IPS DF 4.7 (cell line): Measurements from ENCODE around the gene GIGYF2.
"Not testable (repeated sequence)": the region's sequence is repeated elsewhere in the genome, so short reads cannot be mapped to it uniquely, and the experiment has no call there.

Experiments
- DNase-seq: peaks from one replicate; pipeline ENCODE4 v3.0.0-alpha.2; 2013; ENCODE audit warnings: low spot score; ENCODE audit errors: extremely low read depth

The GIGYF2 gene

GRCh38 chr2:232890896-232891601 is 193.9 kb downstream of the GIGYF2 start:
- no peak for DNase-seq

DNA sequence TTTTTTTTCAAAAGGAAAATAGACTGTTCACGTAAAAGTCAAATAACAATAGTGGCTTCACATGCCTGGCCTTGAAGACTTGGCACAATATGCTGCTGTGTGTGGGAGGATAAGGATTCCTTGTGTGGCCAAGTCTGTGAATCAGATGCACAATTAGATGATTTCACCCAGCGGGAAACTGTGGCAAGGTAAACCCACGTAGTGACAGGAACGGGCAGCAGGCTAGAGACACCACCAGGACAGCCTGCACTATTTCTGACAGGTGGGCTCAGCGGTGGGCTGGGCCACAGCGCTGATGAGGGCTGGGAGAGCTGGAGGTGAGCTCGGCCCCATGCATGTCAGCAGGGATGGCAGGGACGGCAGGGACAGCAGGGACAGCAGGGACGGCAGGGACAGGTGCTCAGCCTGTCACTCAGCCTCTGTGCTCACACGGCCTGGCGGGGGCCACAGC is 194.5 kb downstream of the GIGYF2 start:
- no peak for DNase-seq

DNA sequence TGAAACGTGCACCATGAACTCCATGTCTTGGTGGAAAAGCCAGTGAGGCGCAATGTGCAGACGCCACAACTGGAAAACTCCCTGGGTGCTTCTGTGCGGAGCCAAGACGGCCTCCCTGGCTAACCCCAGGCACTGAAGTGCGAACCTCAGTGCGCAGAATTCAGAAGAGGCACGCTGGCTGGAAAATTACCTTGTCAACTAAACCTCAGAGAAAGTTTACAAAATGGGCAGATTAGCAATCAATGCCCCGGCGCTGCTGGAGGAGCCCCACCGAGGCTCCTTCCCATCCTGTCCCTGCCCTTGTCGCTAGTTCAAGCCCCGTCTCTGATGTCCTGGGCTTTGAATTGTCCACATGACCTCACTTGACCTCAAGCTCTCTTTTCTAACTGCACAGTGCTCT is 195.1 kb downstream of the GIGYF2 start:
- DNase-seq = no peak

DNA sequence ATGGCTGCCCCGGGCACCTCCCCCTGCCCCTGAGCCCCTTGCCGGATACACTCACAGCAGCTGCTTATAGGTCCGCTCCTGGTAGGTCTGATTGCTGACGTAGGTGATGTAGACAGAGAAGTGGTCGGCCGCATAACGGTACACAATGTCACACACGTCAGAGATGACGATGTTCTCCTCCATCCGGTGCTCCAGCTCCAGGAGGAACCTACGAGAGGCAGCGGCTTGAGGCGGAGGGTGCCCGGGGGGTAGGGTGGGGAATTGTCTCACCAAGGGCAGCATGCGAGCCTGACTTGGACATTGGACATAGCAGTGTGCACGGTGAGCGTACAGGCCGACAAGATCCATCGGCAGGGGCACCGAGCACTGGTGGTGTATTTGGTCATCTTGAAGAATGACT is 195.7 kb downstream of the GIGYF2 start:
- DNase-seq = no peak

- DNase-seq = no peak
Observed at GRCh38 chr2:232893834-232894233, 196.7 kb downstream of the GIGYF2 start.

- DNase-seq = no peak
Observed at GRCh38 chr2:232894251-232894650, 197.1 kb downstream of the GIGYF2 start.

DNA sequence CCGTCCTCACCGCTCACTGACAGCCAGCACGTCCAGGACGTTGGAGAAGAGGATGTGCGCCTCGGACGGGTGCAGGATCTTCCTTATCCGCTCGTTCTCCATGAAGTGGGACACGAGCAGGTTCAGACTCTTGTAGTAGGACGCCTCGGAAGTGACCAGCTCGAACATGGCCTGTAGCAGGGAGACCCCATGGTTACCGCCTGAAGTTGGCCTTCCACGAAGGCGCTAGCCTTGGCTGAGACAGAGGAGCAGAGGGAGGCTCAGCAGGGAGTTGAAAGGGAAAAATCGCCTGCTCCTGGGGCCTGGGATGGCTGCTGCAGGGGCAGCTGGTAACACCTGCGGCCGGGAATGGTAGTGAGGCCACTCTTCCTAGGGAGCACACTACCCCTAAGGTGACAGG is 197.6 kb downstream of the GIGYF2 start:
- no peak for DNase-seq

DNA sequence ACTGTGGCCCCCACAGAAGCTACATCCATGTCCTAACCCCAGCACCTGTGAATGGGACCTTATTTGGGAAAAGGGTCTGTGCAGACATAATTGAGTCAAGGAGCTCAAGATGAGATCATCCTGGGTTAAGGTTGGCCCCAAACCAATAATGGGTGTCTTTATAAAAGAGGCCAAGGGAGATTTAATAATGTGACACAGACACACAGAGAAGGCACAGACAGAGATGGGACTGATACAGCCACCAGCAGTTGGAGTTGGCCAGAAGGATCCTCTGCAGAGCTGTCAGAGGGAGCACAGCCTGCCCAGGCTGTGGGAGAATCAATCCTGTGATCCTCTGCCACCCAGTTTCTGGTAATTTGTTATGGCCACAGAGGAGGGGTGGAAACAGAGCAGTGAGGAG is 199.0 kb downstream of the GIGYF2 start:
- DNase-seq = no peak

DNA sequence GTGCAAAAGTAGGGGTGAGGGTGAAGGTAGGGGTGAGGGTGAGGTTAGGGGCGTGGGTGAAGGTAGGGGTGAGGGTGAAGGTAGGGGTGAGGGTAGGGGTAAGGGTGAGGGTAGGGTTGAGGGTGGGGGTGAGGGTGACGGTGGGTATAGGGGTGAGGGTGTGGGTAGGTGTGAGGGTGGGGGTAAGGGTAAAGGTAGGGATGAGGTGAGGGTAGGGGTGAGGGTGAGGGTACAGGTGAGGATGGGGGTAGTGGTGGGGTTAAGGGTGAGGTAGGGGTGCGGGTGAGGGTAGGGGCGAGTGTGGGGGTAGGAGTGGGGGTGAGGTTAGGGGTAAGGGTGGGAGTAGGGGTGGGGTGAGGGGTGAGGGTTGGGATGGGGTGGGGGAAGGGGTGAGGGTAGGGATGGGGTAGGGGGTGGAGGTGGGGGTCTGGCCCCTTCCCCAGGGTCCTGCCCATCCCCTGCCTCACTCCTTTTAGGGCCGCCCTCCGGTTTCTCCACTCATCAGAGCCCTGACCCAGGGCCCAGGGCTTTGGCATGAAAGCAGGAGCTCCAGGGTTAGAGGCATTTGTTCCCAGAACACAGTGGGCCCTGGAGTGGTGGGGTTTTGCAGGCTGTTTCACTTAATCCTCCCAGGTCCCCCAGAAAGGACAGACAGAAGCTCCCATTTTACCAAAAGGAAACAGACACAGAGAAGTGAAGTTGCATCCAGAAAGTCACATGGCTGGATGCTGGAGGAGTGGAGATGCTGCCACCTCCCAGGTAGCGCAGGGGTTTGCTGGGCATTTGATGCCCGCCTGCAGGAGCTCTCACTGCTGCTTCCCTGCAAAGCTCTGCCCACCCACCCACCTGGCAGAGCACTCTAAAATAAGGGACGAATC is 199.8 kb downstream of the GIGYF2 start:
- DNase-seq = no peak

DNA sequence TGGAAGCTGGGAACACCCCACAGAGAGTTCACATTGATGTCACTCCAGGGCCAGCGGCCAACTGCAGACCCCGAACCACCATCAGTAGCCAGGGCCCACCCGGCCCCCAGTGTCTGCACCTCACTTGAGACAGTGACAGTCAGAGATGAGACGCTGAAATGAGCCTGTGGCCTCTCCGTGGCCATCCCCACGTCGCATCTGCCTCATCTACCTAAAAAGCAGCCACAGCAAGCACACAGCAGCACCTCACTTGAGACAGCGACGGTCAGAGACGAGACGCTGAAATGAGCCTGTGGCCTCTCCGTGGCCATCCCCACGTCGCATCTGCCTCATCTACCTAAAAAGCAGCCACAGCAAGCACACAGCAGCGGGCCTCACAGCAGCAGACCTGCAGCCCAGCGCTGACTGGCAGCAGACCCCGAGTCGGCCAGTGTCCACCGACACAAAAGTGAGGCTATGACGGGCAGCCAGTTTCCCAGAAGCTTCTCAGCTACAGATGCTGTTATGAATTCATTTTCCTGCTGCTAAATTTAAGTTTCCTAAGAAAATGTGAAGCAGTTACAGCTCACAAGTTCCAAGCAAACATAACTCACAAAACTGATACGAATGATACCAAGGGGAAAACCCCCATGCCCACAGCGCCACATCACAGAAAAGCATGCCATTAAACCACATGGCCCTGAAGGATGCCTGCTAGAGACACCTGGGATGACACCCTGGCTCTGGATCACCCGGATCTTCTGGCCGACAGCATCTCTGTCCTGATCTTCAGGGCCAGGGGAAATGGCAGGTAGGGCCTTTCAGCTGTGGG is 200.7 kb downstream of the GIGYF2 start:
- no peak for DNase-seq

- DNase-seq = no peak
Observed at GRCh38 chr2:232898592-232899543, 201.7 kb downstream of the GIGYF2 start.

GRCh38 chr2:232900811-232901735 is 203.9 kb downstream of the GIGYF2 start:
- DNase-seq = no peak

- no peak for DNase-seq
Observed at GRCh38 chr2:232901736-232902578, 204.8 kb downstream of the GIGYF2 start.

GRCh38 chr2:232903989-232904388 is 206.9 kb downstream of the GIGYF2 start:
- DNase-seq = no peak

DNA sequence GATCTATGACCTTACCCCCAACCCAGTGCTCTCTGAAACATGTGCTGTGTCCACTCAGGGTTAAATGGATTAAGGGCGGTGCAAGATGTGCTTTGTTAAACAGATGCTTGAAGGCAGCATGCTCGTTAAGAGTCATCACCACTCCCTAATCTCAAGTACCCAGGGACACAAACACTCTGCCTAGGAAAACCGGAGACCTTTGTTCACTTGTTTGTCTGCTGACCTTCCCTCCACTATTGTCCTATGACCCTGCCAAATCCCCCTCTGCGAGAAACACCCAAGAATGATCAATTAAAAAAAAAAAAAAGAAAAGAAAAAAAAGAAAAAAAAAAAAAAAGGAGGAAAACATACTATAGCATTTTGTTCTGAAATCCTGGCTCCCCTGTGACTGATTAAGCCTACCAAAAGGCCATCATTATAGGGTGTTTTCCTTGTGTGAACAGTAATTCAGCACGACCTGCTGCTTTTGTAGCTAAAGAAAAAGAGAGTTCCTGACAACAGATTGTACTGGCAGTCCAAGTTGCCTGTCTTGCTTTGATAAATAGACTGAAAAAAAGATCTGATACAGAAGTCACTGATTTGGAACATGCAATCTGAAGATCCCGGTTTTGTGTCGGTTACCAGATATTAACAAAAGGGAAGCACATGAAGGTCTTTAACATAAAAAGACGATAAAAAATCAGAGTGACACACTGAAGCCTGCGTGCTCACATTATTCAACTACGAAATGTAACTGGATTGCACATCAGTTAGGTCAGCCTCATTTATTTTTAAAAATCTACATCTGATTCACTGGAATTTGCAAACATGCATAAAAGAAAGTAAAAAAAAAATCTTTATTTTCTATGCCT is 210.0 kb downstream of the GIGYF2 start:
- DNase-seq = not testable (repeated sequence)

DNA sequence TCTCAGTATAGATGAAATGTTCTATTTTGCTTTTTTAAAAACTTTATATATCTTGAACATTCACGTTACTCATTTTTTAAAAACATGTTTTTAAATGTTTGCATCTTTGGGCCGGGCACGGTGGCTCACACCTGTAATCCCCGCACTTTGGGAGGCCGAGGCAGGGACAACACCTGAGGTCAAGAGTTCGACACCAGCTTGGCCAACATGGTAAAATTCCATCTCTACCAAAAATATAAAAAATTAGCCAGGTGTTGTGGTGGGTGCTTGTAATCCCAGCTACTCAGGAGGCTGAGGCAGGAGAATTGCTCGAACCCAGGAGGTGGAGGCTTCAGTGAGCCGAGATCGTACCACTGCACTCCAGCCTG is 210.6 kb downstream of the GIGYF2 start:
- DNase-seq = not testable (repeated sequence)

DNA sequence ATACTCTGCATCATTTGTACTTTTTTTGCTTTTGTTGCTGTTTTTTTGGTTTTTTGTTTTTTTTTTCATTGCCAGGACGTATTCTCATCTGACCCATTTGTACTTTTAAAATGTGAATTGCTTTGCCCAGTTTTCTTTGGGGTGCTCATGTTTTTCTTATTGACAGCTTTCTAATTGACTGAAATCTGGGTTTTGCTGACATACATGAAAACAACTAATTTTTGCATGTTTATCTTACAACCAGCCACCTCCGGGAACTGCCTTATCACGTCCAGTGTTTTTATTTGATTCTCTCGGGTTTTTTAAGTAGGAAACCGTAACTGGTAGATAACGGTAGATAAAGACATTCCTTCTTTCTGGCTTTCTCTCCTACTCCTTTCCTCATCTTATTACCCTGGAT is 211.6 kb downstream of the GIGYF2 start:
- no peak for DNase-seq
